SW 1271 (cell line): ENCODE data around the gene KRT2.
A peak's percentile ranks its signal among the peaks of the same experiment; 100 is the strongest.
"Not testable (repeated sequence)": the region's sequence is repeated elsewhere in the genome, so short reads cannot be mapped to it uniquely, and the experiment has no call there.

ENCODE experiments used
- DNase-seq, 2 experiments: peaks; one replicate each; lab custom pipeline; 2025; lab: John Stamatoyannopoulos, UW

The KRT2 gene

DNA sequence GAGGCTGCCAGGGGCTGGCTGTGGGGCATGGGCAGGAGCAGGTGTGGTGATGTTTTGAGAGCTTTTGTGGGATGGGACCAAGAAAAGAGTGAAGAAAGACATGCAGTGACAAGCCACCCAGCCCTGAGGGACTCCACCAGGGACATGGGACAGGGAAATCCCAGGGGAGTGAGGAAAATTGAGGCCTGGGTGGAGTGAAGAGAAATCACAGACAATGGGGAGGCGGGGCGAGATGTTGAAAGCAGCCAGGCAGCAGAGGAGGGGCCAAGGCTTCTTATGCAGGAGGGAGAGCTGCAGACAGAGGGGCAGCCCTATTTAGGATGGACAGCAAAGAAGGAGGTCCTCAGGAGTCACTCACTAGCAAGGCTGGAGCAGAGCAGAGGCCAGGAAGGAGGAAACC is 32.4 kb upstream of the KRT2 start:
- no peak for DNase-seq

DNA sequence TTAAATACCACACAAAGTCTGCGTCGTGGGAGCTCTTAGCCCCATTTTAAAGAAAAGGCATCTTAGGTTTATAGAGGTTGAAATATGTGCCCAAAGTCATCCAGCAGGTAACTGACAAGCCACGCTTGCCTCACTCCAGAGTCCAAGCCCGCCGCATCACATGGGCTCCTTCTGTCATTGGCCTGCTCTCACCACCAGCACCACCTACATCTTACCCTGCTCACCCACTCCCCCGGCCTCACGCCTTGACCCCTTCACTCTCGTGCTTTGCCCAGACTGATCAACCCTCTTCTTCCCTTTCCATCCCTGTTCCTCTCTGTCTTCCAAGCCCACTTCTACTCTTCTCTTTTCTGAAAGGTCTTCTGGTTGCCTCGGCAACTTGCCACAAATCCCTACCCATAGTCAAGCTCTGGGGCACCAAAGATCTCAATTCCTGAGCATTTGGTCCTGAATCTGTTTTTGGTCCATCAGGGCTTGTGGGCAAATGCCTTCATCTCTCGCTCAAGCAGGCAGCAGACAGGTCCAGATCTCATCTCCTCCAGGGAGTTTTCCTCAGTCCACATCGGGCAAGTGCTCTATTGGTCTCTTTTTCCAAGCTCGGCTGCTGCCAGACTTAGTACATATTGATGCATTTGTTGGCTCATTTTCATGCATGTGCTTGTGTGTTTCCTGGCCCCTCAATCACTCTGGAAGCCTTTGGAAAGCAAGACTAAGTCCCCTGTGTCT is 31.7 kb upstream of the KRT2 start:
- no peak for DNase-seq

DNA sequence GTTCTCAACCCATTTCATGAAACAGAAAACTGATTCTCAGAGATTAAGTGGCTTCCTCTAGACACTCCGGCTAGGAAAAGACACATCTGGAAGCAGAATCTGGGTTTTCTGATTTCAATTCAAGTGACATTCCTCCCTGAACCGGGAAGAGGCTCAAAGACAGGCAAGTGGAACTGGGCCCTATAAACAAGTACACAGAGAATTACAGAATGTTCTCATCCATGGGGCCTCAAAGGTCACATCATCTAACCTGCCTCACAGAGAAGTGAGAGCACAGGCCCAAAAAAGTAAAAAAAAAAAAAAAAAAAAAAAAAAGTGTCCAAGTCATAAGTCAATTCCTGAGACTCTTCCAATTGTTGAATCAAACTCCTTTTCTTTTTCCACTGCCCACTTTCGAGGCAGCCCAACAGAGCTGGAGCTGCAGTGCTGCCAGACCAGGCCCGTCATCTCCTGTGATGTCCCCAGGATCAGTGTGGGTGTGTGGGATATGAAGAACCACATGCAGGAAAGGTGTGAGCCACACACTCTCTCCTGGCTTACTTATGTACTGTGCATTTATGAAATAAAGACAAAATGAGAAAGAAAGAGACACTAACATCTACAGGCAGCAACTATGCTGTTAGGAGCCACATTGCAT is 31.0 kb upstream of the KRT2 start:
- DNase-seq = no peak

DNA sequence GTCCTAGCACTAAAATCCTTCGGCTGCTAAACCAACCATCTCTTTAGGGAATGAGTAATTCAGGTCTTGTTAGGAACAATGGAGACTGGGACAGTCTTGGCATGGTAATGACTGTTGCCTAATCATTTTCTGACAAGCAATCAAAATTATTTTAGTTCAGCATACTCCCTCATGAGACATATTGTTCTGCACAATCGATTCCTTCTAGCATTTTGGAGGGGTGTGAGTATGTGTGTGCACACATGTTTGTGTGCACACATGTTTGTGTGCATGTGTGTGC is 30.3 kb upstream of the KRT2 start:
- DNase-seq = no peak

DNA sequence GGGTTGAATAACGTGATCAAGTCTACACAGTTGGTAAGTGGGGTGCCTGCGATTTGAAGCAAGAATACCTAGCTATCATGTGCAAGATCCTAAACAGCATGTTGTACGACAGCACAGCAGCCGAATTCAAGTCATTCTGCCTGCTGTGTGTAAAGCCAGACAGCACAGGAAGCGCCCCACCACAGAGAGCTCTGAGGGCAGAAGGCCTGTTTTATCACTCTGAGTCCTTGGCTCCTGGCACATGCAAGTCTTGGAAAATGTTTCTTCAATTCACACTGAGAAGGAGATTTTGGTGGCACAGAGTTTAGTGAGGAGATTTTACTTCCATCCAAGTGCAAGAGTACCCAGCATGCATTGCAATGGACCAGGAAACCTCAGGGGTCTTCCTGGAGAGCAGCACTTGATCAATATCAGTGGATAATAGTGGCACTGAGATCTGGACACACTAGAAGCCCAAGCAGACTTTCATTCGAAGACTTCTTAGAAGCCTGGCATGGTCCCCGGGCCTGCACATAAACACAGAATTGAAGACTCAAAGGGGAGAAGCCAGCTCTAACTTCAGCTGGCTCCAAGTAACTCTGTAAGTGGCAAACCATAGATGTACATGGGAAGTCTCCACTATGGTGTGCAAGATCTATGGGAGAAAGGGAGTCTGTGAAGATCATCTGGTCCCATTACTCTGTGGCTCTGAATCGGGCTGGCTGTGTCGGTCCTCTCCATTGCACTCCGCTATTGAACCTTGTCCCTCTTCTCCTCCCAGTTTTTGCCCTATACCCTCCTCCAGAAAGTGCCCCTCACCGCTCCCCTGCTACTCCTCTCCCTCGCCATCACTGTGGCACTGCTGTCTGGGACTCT is 29.7 kb upstream of the KRT2 start:
- no peak for DNase-seq

DNA sequence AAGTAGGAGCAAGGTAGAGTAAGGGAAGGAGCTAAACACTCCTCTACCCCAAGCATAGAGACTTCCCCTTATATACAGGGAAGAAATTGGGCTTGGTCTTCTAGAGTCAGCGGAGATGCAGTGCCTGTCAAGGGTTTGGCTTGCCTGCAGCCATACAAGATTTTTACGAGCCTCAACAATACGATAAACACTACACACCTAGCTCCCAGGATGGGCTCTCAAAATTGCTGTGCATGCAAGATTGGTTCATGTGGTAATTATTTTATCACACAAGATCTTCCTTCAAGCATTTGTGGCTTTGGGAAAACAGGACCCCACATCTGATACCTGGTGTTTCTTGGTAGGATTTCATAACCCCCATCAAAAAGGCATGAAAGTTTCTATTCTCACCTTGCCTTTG is 28.4 kb upstream of the KRT2 start, which contains the start of gene KRT1:
Gene KRT1 (minus strand): TSS at position 45 of the 400 bp plus-strand sequence. CDS start 59 bp downstream, outside the sequence.
- no peak for DNase-seq

DNA sequence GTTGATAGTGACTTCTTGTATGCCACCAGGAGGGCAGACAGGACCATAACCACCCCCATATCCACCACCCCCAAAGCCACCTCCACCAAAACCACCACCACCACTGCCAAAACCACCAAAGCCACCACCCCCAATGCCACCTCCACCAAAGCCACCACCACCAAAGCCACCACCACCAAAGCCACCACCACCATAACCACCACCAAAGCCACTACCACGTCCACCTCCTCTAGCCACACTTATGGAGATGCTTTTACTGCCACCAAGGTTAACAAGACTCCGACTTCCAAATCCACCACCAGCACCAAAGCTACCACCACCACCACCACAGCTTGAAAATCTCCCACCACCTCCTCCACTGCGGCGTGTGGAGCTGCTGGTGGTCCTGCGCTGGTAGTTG is 27.9 kb upstream of the KRT2 start:
- DNase-seq = no peak

DNA sequence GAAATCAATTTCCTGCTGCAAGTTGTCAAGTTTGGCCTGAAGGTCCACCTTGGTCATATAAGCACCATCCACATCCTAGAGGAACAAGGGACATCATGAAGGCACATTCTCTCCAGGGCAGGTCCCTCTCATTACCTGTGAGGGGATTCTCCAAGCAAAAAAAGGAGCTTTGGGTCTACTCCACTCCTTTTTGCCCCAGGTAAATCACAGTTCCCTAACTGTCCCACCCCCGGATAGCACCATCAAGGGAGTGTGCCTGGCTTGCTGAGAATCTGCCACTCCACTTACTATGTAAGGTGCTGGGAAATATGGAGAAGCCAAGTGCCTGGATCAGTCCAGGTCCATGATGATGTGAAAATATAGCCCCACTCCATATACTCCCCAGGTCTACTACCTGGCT is 25.7 kb upstream of the KRT2 start:
- DNase-seq = no peak

DNA sequence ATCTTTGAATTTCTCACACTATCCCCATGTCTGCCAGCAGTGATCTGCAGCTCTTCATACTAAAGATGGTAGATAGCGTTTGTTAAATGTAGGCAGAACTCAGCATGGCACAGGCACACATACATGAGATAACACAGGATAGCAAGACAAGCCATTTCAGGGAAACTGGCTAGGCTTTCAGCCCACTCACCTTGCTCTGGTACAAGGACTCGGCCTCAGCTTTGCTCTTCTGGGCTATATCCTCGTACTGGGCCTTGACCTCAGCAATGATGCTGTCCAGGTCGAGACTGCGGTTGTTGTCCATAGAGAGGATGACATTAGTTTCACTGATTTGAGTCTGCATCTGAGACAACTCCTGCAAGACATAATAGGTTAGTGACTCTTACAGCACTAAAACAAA is 25.1 kb upstream of the KRT2 start:
- DNase-seq = no peak

DNA sequence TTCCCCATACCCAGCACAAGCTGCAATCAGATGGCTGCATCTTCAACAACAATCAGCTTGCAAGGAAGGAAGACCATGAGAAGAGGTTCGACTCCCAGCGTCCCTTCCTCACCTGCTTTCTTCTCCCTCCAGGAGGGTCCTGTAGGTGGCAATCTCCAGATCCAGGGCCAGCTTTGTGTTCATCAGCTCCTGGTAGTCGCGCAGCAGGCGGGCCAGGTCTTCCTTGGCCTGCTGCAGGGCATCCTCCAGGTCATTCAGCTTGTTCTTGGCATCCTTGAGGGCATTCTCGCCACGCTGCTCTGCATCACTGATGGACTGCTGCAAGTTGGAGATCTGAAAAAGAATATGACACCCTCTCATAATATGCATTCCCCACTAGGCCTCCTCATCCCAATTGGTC is 24.2 kb upstream of the KRT2 start:
- DNase-seq = no peak

DNA sequence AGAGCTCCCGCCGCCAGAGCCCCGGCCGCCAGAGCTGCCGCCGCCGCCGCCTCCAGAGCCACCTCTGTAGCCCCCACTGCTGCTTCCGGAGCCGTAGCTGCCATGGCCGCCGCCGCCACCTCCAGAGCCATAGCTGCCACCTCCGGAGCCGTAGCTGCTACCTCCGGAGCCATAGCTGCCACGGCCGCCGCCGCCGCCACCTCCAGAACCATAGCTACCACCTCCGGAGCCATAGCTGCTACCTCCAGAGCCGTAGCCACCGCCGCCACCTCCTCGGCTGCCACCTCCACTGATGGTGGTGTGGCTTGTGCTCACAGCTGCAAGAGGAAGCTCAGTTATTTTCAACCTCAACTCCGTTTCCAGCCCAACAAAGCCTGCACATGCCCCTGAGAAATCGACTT is 23.3 kb upstream of the KRT2 start:
- DNase-seq = no peak

DNA sequence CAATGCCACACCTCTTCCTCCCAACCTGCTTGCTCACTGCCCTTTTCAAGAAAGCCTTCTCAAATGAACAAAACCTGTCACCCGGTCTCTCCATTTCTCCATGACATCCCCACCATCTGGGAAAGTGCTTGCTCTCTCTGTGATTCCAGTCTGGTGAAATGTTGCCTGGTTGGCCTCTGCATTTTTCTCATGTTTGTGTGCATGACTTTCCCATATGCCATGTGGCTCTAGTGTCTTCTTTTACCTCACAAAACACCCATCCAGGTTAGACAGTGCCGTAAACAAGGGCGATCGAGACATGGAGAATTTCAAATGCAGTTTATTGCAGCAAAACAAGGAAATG is 22.4 kb upstream of the KRT2 start:
- DNase-seq = no peak

DNA sequence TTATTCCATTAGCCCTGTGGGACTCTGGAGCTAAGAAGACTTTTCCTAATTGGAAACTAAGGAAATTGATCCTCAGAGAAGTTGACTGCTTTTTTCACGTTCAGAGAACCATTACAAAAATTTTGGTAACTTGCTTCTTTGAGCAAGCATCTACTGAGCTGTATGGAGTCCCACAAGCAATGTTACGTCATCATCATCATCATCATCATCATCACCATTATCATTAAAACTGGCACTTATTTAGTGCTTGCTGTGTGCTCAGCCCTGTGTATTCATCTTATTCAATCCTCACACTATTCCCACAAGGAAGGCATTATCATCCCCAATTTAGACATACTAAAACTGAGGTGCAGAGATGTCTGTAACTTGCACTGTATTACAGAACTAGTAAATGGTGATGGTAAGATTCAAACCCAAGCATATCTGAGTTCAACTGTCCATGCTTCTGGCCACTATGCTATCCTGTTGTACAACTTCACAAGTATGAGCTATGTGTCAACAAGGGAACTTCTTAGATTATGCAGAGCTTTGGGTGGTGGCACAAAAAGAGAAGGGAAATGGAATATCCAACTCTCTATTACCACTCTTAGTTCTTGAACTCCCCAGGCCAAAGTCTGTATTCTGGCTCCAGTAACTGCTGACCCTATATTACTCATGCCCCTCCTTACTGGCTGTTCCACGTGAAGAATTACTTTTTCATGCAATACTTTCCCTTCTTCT is 21.9 kb upstream of the KRT2 start:
- no peak for DNase-seq

DNA sequence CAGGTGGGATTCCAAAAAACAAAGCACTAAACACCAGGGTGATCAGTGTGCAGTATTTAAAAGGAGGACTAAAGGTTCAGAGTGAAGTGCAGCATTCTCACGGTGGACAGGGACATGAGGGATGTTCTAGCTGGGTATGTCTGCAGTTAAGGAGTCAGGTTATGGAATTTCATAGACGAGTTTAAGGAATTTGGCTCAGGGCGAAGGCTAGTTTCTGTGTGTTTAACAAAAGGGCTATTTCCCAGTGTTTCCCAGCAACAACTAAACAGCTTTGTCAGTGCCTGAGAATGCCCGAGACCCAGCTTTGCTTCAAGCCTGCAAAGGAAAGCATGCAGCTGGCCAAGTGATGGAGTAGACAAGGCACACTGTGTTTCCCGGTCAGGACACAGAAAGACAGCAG is 21.2 kb upstream of the KRT2 start:
- no peak for DNase-seq

DNA sequence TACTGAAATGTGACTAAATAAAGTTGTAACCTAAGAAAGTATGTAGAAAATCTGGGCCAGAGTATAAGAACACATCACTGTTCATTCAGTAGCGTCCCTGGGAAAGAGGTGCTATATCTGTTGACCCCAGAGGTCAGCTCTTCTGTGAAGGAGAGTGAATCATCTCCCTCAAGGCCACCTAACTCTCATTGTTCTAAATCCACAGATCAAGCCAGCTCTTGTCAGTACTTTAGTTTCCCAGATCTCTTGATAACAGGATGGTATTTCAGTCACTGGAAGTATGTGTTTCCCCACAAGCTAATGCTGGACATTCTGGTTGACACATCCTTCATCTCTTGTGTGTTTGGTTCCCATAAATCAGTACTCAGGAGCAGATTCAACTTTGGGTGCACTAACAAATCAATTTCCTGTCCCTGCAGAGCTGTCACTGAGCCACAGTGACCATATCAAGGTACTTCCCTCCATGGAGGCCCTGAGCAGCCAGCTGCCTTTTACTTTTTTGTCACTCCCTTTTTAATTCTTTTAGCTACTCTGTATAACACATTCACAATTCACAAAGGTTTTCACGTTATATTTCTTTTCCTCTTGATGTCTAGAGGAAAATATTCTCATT is 20.4 kb upstream of the KRT2 start:
- peak in 1 of 2 experiments; percentile 10 for DNase-seq

DNA sequence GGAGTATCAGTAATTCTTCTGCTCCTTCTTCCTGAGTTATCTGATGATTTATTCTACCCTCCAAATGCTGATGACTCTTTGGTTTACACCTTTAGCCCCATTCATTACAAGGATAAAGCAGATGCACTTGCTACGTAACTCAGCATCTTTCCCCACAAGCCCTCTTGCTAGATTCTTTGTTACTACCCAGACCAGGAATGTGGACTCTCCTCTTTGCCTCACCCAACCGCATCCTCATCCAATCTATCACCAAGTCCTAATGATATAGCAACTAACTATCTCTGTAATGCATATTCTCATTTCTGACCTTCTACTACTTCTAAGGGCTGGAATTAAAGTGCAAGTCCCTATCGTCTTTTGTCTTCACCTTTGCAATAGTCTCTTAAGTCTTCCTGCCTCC is 18.9 kb upstream of the KRT2 start:
- no peak for DNase-seq

DNA sequence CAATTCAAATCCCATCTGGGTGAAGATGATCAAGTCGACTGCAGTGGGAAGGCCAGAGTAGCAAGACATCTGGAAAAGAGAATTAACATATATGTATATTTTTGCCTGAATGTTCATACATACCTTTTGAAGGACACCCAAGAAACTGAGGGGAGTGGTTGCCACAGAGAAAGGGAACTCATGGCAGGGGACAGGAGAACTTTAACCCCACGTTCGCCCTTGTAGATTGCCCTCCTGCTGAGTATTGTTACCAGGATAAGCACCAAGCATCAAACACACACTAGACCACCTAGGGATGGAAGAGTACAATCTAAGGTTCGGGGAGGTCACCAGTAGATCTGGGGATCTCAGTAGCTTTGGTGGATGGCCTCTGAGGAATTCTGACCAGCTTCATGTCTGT is 18.5 kb upstream of the KRT2 start:
- no peak for DNase-seq

DNA sequence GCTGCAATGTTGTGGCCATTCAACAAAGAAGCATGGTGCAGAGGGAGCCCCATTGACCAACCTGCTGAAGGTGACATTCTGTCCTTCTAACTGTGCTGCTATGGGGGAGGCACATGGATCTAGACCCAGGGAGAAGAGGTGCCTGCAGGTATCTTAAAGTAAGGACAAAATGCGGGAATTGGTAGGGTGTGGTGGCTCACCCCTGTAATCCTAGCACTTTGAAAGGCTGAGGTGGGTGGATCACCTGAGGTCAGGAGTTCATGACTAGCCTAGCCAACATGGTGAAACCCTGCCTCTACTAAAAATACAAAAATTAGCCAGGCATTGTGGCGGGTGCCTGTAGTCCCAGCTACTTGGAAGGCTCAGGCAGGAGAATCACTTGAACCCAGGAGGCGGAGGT is 17.9 kb upstream of the KRT2 start:
- DNase-seq = not testable (repeated sequence)

DNA sequence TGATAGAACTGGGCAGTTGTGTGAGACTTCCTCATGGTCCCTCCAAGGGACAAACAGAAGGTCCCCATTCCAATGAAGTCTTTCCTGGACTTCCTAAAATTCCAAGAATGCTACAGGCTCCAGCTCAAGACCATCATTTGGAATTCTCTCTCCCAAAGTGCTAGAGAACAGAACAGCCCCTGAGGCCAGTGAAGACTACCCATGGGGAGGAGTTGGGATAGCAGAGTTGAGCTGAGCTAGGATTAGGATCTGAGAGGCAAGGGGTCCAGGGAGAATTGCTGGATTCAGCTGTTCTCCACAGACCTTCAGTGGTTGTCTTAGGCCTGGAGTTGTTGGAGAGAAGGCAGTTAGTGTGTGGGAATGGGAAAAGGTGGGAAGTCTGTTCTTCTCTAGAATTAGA is 17.4 kb upstream of the KRT2 start:
- no peak for DNase-seq

DNA sequence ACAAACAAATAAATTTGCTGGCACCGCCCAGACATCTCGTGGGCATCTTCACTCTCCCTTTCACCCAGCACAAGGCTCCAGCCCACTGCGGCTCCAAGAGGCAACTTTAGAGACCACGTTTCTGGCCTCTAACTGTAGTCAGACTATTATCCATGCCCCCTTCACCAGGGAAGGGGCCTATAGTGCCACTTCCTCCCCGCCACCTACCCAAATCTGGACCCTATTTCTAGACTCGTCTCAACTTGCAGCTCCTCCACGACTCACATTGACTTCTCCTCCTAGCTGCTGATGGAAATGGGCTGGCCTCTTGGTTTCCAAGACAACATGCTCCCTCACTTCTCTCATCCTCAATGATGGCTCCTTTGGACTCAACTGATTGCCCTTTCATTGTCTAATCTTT is 15.9 kb upstream of the KRT2 start:
- DNase-seq = no peak

DNA sequence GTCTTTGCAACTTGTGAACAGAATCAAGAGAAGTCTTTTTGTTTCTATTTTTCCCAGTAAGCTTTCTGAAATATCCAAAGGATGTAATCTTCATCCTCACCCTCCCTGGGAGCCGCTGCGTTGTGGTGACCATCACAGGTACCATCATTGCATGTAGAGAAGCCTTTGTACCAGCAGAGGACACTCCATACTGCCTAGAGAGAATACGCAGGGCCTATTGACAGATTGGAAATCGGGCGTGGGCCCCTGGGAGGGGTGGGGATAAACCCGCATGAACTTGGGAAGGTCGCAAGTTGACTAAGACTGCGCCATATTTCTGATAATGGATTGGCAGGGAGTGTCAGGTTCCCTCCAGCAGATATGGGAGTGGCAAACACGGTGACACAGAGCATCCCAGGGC is 15.5 kb upstream of the KRT2 start:
- DNase-seq = no peak

DNA sequence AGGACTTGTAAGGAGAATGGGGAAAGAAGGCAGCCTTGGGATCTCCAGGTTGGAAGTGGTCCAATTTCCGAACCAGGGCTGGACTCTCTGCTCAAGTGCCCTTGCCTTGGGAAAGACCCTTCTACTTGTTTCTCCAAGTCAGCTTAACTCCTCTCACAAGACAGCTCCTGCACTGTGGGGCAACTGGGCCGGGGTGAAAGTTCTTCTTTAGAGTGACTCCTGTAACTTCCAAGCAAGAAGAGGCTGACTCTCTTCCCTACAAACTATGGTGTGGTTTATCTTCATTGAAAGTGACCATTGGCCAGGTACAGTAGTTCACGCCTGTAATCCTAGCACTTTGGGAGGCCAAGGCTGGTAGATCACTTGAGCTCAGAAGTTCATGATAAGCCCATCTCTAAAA is 14.5 kb upstream of the KRT2 start:
- DNase-seq = no peak
